ENCODE data around the gene ECPAS.
"Not testable (repeated sequence)": the region's sequence is repeated elsewhere in the genome, so short reads cannot be mapped to it uniquely, and the experiment has no call there.

Gene ECPAS

GRCh38 chr9:111483858-111484571 lies at the start of gene ECPAS:
ECPAS (minus strand) TSS chr9:111484383; CDS start chr9:111472918, 11,465 bp downstream.
- peak; percentile 77 for DNase-seq

GRCh38 chr9:111533099-111533790 lies 49.1 kb upstream of the ECPAS start:
- DNase-seq = no peak

GRCh38 chr9:111531716-111532115 lies 47.5 kb upstream of the ECPAS start:
- DNase-seq = no peak

GRCh38 chr9:111529787-111530186 lies 45.6 kb upstream of the ECPAS start:
- no peak for DNase-seq

GRCh38 chr9:111527347-111527746 lies 43.2 kb upstream of the ECPAS start:
- no peak for DNase-seq

GRCh38 chr9:111525056-111525977 lies 41.1 kb upstream of the ECPAS start, which contains the start of gene ZNF483:
ZNF483 (plus strand) TSS chr9:111525179; CDS start chr9:111527396, 2,217 bp downstream.
- no peak for DNase-seq

GRCh38 chr9:111524731-111525055 lies 40.5 kb upstream of the ECPAS start:
- no peak for DNase-seq

- peak; percentile 14 for DNase-seq
These were observed 31.9 kb upstream of the ECPAS start for GRCh38 chr9:111516061-111516465.

- DNase-seq = no peak
These were observed 30.8 kb upstream of the ECPAS start for GRCh38 chr9:111514967-111515366.

- DNase-seq = not testable (repeated sequence)
These were observed 27.4 kb upstream of the ECPAS start for GRCh38 chr9:111511581-111511980.

- no peak for DNase-seq
These were observed 18.3 kb upstream of the ECPAS start for GRCh38 chr9:111502506-111502905.

GRCh38 chr9:111501648-111502047 lies 17.5 kb upstream of the ECPAS start:
- DNase-seq = no peak

GRCh38 chr9:111501005-111501562 lies 16.9 kb upstream of the ECPAS start:
- no peak for DNase-seq

- not testable (repeated sequence) for DNase-seq
These were observed 13.0 kb upstream of the ECPAS start for GRCh38 chr9:111497196-111497595.

GRCh38 chr9:111484572-111484894 lies 350 bp upstream of the ECPAS start:
- no peak for DNase-seq

GRCh38 chr9:111483439-111483857 lies 735 bp downstream of the ECPAS start:
- peak; percentile 52 for DNase-seq

- DNase-seq = peak; percentile 66
These were observed 1.3 kb downstream of the ECPAS start for GRCh38 chr9:111482694-111483438.

GRCh38 chr9:111481885-111482636 lies 2.1 kb downstream of the ECPAS start:
- no peak for DNase-seq

GRCh38 chr9:111477677-111478076 lies 6.5 kb downstream of the ECPAS start:
- DNase-seq = no peak

GRCh38 chr9:111475195-111475594 lies 9.0 kb downstream of the ECPAS start:
- no peak for DNase-seq

GRCh38 chr9:111474385-111474784 lies 9.8 kb downstream of the ECPAS start:
- no peak for DNase-seq

Data from RPMI8226 (cell line).